ENCODE data around the gene NIBAN1.
"Not testable (repeated sequence)": the region's sequence is repeated elsewhere in the genome, so short reads cannot be mapped to it uniquely, and the experiment has no call there.

Gene NIBAN1

GRCh38 chr1:184973272-184974055 is 844 bp downstream of the NIBAN1 start:
- peak; percentile 53 for DNase-seq (ENCODE audit: low read depth, low spot score)

GRCh38 chr1:184972315-184973055 is 1.8 kb downstream of the NIBAN1 start:
- DNase-seq (ENCODE audit: low read depth, low spot score): no peak

- no peak for DNase-seq (ENCODE audit: low read depth, low spot score)
These were observed 2.6 kb downstream of the NIBAN1 start for GRCh38 chr1:184971522-184972265.

- DNase-seq (ENCODE audit: low read depth, low spot score): no peak
These were observed 3.6 kb downstream of the NIBAN1 start for GRCh38 chr1:184970691-184971161.

- DNase-seq (ENCODE audit: low read depth, low spot score): no peak
These were observed 7.3 kb downstream of the NIBAN1 start for GRCh38 chr1:184966989-184967388.

- DNase-seq (ENCODE audit: low read depth, low spot score): no peak
These were observed 8.1 kb downstream of the NIBAN1 start for GRCh38 chr1:184965944-184966860.

- no peak for DNase-seq (ENCODE audit: low read depth, low spot score)
These were observed 8.9 kb downstream of the NIBAN1 start for GRCh38 chr1:184965439-184965838.

- no peak for DNase-seq (ENCODE audit: low read depth, low spot score)
These were observed 14.7 kb downstream of the NIBAN1 start for GRCh38 chr1:184959626-184960025.

- DNase-seq (ENCODE audit: low read depth, low spot score): no peak
These were observed 15.6 kb downstream of the NIBAN1 start for GRCh38 chr1:184958554-184959353.

GRCh38 chr1:184957901-184958300 is 16.4 kb downstream of the NIBAN1 start:
- DNase-seq (ENCODE audit: low read depth, low spot score): not testable (repeated sequence)

GRCh38 chr1:184956999-184957700 is 17.2 kb downstream of the NIBAN1 start:
- no peak for DNase-seq (ENCODE audit: low read depth, low spot score)

GRCh38 chr1:184954232-184954995 is 19.9 kb downstream of the NIBAN1 start:
- peak; percentile 62 for DNase-seq (ENCODE audit: low read depth, low spot score)

- DNase-seq (ENCODE audit: low read depth, low spot score): no peak
These were observed 20.6 kb downstream of the NIBAN1 start for GRCh38 chr1:184953600-184954219.

- DNase-seq (ENCODE audit: low read depth, low spot score): no peak
These were observed 21.9 kb downstream of the NIBAN1 start for GRCh38 chr1:184952428-184952827.

- DNase-seq (ENCODE audit: low read depth, low spot score): no peak
These were observed 22.5 kb downstream of the NIBAN1 start for GRCh38 chr1:184951788-184952187.

- no peak for DNase-seq (ENCODE audit: low read depth, low spot score)
These were observed 23.4 kb downstream of the NIBAN1 start for GRCh38 chr1:184950906-184951305.

- no peak for DNase-seq (ENCODE audit: low read depth, low spot score)
These were observed 24.1 kb downstream of the NIBAN1 start for GRCh38 chr1:184950227-184950626.

- no peak for DNase-seq (ENCODE audit: low read depth, low spot score)
These were observed 26.6 kb downstream of the NIBAN1 start for GRCh38 chr1:184947497-184948256.

Data from ELF-1 (cell line).